Stomach (tissue), 9 donors: ENCODE data around the gene ZNRF2. TPM values are rescaled to one million over a fixed set of nuclear protein-coding genes. Genes with fewer than 3 reads are reported as not detected.

Experiments
- DNase-seq, 2 donors: peaks; one replicate each; pipeline versions ENCODE4 v3.0.0 to v3.0.0-alpha.2; 2013 to 2019
- H3K27ac ChIP-seq, 5 donors: fragments of 200-600 bp in 4 of 5; sonication (generic) in 4 of 5; one replicate each; pipeline ENCODE4 v1.5.1; 2013 to 2019; ENCODE audit warnings: mild to moderate bottlenecking in 1 of 5, moderate library complexity in 1 of 5
- H3K27me3 ChIP-seq, 3 donors: fragments of 200-600 bp; sonication (generic); one replicate each; pipeline ENCODE4 v1.5.1; 2017 to 2019; ENCODE audit warnings: mixed run types in 1 of 3
- H3K36me3 ChIP-seq, 4 donors: fragments of 200-600 bp; sonication (generic); 1 replicate in 3 of 4; 2 replicates in 1 of 4; pipeline ENCODE4 v1.5.1; 2016 to 2019
- H3K4me1 ChIP-seq, 4 donors: fragments of 200-600 bp; sonication (generic); one replicate each; pipeline ENCODE4 v1.5.1; 2016 to 2019
- H3K4me3 ChIP-seq, 4 donors: fragments of 200-600 bp; sonication (generic) in 3 of 4; one replicate each; pipeline ENCODE4 v1.5.1; 2016 to 2019; ENCODE audit warnings: mild to moderate bottlenecking in 1 of 4
- H3K9me3 ChIP-seq, 4 donors: fragments of 200-600 bp; sonication (generic); one replicate each; pipeline ENCODE4 v1.5.1; 2016 to 2019
- EP300 ChIP-seq: sonication (generic); formaldehyde crosslinking; IDR thresholded peaks from one replicate; pipeline ENCODE4 v1.6.1; 2017; ENCODE audit warnings: antibody characterized with exemption
- POLR2A ChIP-seq, 4 donors: fragments of 450-650 bp; IDR thresholded peaks; one replicate each; pipeline ENCODE4 v1.6.1; 2016; ENCODE audit warnings: antibody characterized with exemption in 4 of 4, control low read depth in 2 of 4, mild to moderate bottlenecking in 1 of 4, moderate library complexity in 1 of 4
- POLR2AphosphoS5 ChIP-seq, 3 donors: sonication (generic); formaldehyde crosslinking; IDR thresholded peaks; one replicate each; pipeline ENCODE4 v1.6.1; 2016; ENCODE audit warnings: antibody characterized with exemption in 3 of 3
- WGBS, 5 donors: extraction: QIAGEN DNeasy Blood & Tissue Kit in 3 of 5; methylation state at CpG; one replicate each; pipeline versions ENCODE4 v1.1.5 to v1.1.7; 2013 to 2018; 5-methylcytosine and 5-hydroxymethylcytosine counted together
- intact Hi-C: fragments of 100-400 bp; cut with DNase I; formaldehyde crosslinking; loops from one replicate; pipeline ENCODE4 v1.15.1; 2023; ENCODE audit warnings: low total_unique reads
- polyA plus RNA-seq, 3 donors: library from polyadenylated mRNA; stranded (reverse); fragments of 200-250 nt; gene quantifications; one replicate each; pipeline ENCODE4 v1.2.3, GENCODE V29; 2013
- total RNA-seq, 5 donors: library from RNA; depleted of rRNA; stranded (reverse); fragments of >200 nt; gene quantifications; one replicate each; pipeline versions ENCODE4 v1.1.0 to v1.2.3, GENCODE V29; 2014 to 2016
- TF ChIP-seq, protein P1 (sequence below), 7 experiments: fragments of 450-650 bp in 4 of 7; fragments of 200-600 bp in 3 of 7; sonication (generic) in 3 of 7; IDR thresholded peaks; one replicate each; pipeline ENCODE4 v1.5.1; 2016 to 2019; ENCODE audit warnings: antibody characterized with exemption in 7 of 7, control low read depth in 2 of 7, mild to moderate bottlenecking in 1 of 7
- donor health status: healthy with polysubstance abuse.
- donor health status: Bipolar disorder and iron deficiency.
- donor health status: healthy.

Gene ZNRF2
- total and polyA plus RNA-seq, 8 donors: 5.4 to 209 (median 23.6) TPM

GRCh38 chr7:30351286-30351685 lies 66.9 kb downstream of the ZNRF2 start:
- no peak overlapping the region for H3K4me3 ChIP-seq
- no peak for TF ChIP-seq POLR2AphosphoS5 (IDR thresholded peaks at IDR 0.05)
- TF ChIP-seq, protein P1, sequence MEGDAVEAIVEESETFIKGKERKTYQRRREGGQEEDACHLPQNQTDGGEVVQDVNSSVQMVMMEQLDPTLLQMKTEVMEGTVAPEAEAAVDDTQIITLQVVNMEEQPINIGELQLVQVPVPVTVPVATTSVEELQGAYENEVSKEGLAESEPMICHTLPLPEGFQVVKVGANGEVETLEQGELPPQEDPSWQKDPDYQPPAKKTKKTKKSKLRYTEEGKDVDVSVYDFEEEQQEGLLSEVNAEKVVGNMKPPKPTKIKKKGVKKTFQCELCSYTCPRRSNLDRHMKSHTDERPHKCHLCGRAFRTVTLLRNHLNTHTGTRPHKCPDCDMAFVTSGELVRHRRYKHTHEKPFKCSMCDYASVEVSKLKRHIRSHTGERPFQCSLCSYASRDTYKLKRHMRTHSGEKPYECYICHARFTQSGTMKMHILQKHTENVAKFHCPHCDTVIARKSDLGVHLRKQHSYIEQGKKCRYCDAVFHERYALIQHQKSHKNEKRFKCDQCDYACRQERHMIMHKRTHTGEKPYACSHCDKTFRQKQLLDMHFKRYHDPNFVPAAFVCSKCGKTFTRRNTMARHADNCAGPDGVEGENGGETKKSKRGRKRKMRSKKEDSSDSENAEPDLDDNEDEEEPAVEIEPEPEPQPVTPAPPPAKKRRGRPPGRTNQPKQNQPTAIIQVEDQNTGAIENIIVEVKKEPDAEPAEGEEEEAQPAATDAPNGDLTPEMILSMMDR (IDR thresholded peaks at IDR 0.05): no peak
- TF ChIP-seq POLR2A (IDR thresholded peaks at IDR 0.05): no peak
- no peak for TF ChIP-seq EP300
- 53 to 61% (median 57%) methylated on average over 4 of the region's 4 CpGs for WGBS, 5 donors
- H3K4me1 ChIP-seq: peaks cover 5 to 58% (median 31%) of the 10 kb centered on the region in 4 donors
- no peak for DNase-seq
- H3K27ac ChIP-seq: peak overlapping the region in 1 of 5 donors; percentile 17
- H3K27me3 ChIP-seq: no peaks in the 10 kb centered on the region
- H3K9me3 ChIP-seq: no peaks in the 10 kb centered on the region
- intact Hi-C loops: no loop called here
- no peaks in the 10 kb centered on the region for H3K36me3 ChIP-seq

DNA sequence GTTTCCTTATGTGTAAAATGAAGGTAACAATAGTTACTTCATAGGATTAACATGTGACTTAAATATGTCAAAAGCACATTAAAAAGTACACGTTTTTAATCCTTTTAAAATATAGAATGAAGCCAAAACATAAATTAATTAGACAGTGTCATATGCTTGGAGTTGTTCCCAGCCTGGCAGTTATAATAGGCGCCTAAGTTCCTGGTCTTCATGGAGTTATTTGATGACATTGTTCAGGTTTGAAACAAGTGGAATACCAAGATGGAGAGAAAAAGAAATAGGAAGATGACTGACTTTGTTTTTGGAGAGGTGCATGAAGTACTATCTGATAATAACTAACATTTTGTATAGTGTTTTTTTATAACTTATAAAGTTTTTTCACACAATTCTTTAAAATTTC lies 67.3 kb downstream of the ZNRF2 start:
- H3K27ac ChIP-seq: peak overlapping the region in 1 of 5 donors; percentile 17
- peak in 1 of 2 donors; percentile 14 for DNase-seq
- H3K9me3 ChIP-seq: no peaks in the 10 kb centered on the region
- peaks cover 5 to 58% (median 31%) of the 10 kb centered on the region in 4 donors for H3K4me1 ChIP-seq
- peaks cover 0 to 2% (median 0%) of the 10 kb centered on the region in 4 donors for H3K36me3 ChIP-seq
- TF ChIP-seq POLR2A (IDR thresholded peaks at IDR 0.05) (no peak), EP300 (no peak), POLR2AphosphoS5 (IDR thresholded peaks at IDR 0.05) (no peak)
- TF ChIP-seq, protein P1 (IDR thresholded peaks at IDR 0.05): no peak
- 53 to 62% (median 55%) methylated on average over 2 of the region's 2 CpGs for WGBS, 5 donors
- no peak overlapping the region for H3K4me3 ChIP-seq
- no peaks in the 10 kb centered on the region for H3K27me3 ChIP-seq
- intact Hi-C loops: no loop called here

- peaks cover 5 to 55% (median 31%) of the 10 kb centered on the region in 4 donors for H3K4me1 ChIP-seq
- H3K27me3 ChIP-seq: no peaks in the 10 kb centered on the region
- no peak overlapping the region for H3K4me3 ChIP-seq
- no peak for DNase-seq
- 87 to 89% (median 88%) methylated on average over 5 of the region's 5 CpGs for WGBS, 5 donors
- intact Hi-C loops: no loop called here
- H3K9me3 ChIP-seq: no peaks in the 10 kb centered on the region
- H3K27ac ChIP-seq: no peak overlapping the region
- TF ChIP-seq, protein P1 (IDR thresholded peaks at IDR 0.05): no peak
- TF ChIP-seq POLR2A (IDR thresholded peaks at IDR 0.05) (no peak), POLR2AphosphoS5 (IDR thresholded peaks at IDR 0.05) (no peak), EP300 (no peak)
- peaks cover 0 to 6% (median 0%) of the 10 kb centered on the region in 4 donors for H3K36me3 ChIP-seq
Measured at GRCh38 chr7:30352169-30352568, 67.8 kb downstream of the ZNRF2 start.

GRCh38 chr7:30353532-30353931 lies 69.1 kb downstream of the ZNRF2 start:
- Histone ChIP-seq H3K4me3 (no peak overlapping the region), H3K9me3 (no peaks in the 10 kb centered on the region), H3K27me3 (no peaks in the 10 kb centered on the region), H3K27ac (no peak overlapping the region), H3K36me3 (peaks cover 0 to 7% (median 2%) of the 10 kb centered on the region in 4 donors), H3K4me1 (peaks cover 1 to 43% (median 22%) of the 10 kb centered on the region in 4 donors)
- intact Hi-C loops: no loop called here
- WGBS, 5 donors: 86 to 97% (median 96%) methylated on average over 3 of the region's 3 CpGs
- no peak for DNase-seq
- TF ChIP-seq POLR2A (IDR thresholded peaks at IDR 0.05): no peak
- TF ChIP-seq EP300: no peak
- TF ChIP-seq, protein P1 (IDR thresholded peaks at IDR 0.05): no peak
- TF ChIP-seq POLR2AphosphoS5 (IDR thresholded peaks at IDR 0.05): no peak
